Mesenchymal stem cell (in vitro differentiated cells and primary cell): ENCODE data around the gene PPDPF.

Source experiments
- DNase-seq: peaks from one replicate; pipeline ENCODE4 v3.0.0-alpha.2; 2013
- H2AFZ ChIP-seq: one replicate; pipeline ENCODE4 v1.6.1; 2013; ENCODE audit warnings: low read depth, mild to moderate bottlenecking, control low read depth, inconsistent platforms, low read length, moderate library complexity
- H2AK5ac ChIP-seq: 2 replicates; pipeline ENCODE4 v1.6.1; 2013; ENCODE audit warnings: low read length, moderate library complexity, mild to moderate bottlenecking, inconsistent platforms; ENCODE audit not compliant: severe bottlenecking
- H2BK120ac ChIP-seq: one replicate; pipeline ENCODE4 v1.6.1; 2013; ENCODE audit warnings: low read depth, mild to moderate bottlenecking, inconsistent platforms, low read length, moderate library complexity
- H2BK12ac ChIP-seq, 2 experiments: one replicate each; pipeline ENCODE4 v1.6.1; 2013; ENCODE audit warnings: inconsistent platforms in 2 of 2, low read length in 2 of 2, mild to moderate bottlenecking in 2 of 2, moderate library complexity in 2 of 2, control low read depth in 1 of 2
- H2BK15ac ChIP-seq: one replicate; pipeline ENCODE4 v1.6.1; 2013; ENCODE audit warnings: mild to moderate bottlenecking, low read depth, inconsistent platforms; ENCODE audit not compliant: poor library complexity, severe bottlenecking
- H2BK5ac ChIP-seq: 2 replicates; pipeline ENCODE4 v1.6.1; 2013; ENCODE audit warnings: low read depth, mild to moderate bottlenecking, low read length, control low read depth, inconsistent platforms; ENCODE audit not compliant: poor library complexity, severe bottlenecking
- H3K14ac ChIP-seq, 2 experiments: one replicate each; pipeline ENCODE4 v1.6.1; 2013; ENCODE audit warnings: inconsistent platforms in 2 of 2, low read length in 2 of 2, control low read depth in 1 of 2, mild to moderate bottlenecking in 1 of 2, moderate library complexity in 1 of 2
- H3K18ac ChIP-seq, 2 experiments: one replicate each; pipeline ENCODE4 v1.6.1; 2013; ENCODE audit warnings: inconsistent platforms in 2 of 2, low read length in 2 of 2, control low read depth in 1 of 2, low read depth in 1 of 2, mild to moderate bottlenecking in 1 of 2
- H3K23ac ChIP-seq, 2 experiments: one replicate each; pipeline ENCODE4 v1.6.1; 2013; ENCODE audit warnings: inconsistent platforms in 2 of 2, low read length in 2 of 2, mild to moderate bottlenecking in 2 of 2, moderate library complexity in 2 of 2, control low read depth in 1 of 2
- H3K27ac ChIP-seq: 2 replicates; pipeline ENCODE4 v1.5.1; 2013; ENCODE audit warnings: mild to moderate bottlenecking, moderate library complexity, low read length, control low read depth, inconsistent platforms; ENCODE audit not compliant: poor library complexity, severe bottlenecking
- H3K27me3 ChIP-seq, 2 experiments: 2 replicates each; pipeline versions ENCODE4 v1.6.1 to v1.7.0; 2013; ENCODE audit warnings: low read length in 2 of 2, mild to moderate bottlenecking in 2 of 2, moderate library complexity in 2 of 2, control low read depth in 1 of 2, inconsistent platforms in 1 of 2; ENCODE audit not compliant: control insufficient read depth in 1 of 2, insufficient read depth in 1 of 2
- H3K36me3 ChIP-seq, 2 experiments: 2 replicates each; pipeline versions ENCODE4 v1.6.1 to v1.7.0; 2013; ENCODE audit warnings: low read length in 2 of 2, control low read depth in 1 of 2, inconsistent platforms in 1 of 2, low read depth in 1 of 2, mild to moderate bottlenecking in 1 of 2; ENCODE audit not compliant: insufficient read depth in 2 of 2, control insufficient read depth in 1 of 2
- H3K4ac ChIP-seq, 2 experiments: one replicate each; pipeline ENCODE4 v1.6.1; 2013; ENCODE audit warnings: inconsistent platforms in 2 of 2, low read length in 2 of 2, mild to moderate bottlenecking in 2 of 2, moderate library complexity in 2 of 2, control low read depth in 1 of 2, low read depth in 1 of 2
- H3K4me1 ChIP-seq: 2 replicates; pipeline ENCODE4 v1.6.1; 2013; ENCODE audit warnings: low read depth, low read length, control low read depth; ENCODE audit not compliant: control insufficient read depth, insufficient read depth
- H3K4me2 ChIP-seq: 2 replicates; pipeline ENCODE4 v1.6.1; 2013; ENCODE audit warnings: low read length, mild to moderate bottlenecking, inconsistent platforms; ENCODE audit not compliant: poor library complexity, severe bottlenecking
- H3K4me3 ChIP-seq, 2 experiments: 2 replicates each; pipeline versions ENCODE4 v1.5.1 to v1.7.0; 2013; ENCODE audit warnings: low read length in 2 of 2, mild to moderate bottlenecking in 2 of 2, control low read depth in 1 of 2, low read depth in 1 of 2; ENCODE audit not compliant: insufficient read depth in 1 of 2
- H3K79me1 ChIP-seq: replicated peaks from 2 replicates; pipeline ENCODE4 v1.6.1; 2013; ENCODE audit warnings: mild to moderate bottlenecking, control low read depth, low read length, inconsistent platforms; ENCODE audit not compliant: poor library complexity, severe bottlenecking
- H3K9ac ChIP-seq: 2 replicates; pipeline ENCODE4 v1.7.0; 2013; ENCODE audit warnings: mild to moderate bottlenecking, low read length, moderate library complexity
- H3K9me3 ChIP-seq: 2 replicates; pipeline ENCODE4 v1.7.0; 2013; ENCODE audit warnings: mild to moderate bottlenecking, low read length; ENCODE audit not compliant: control insufficient read depth
- H4K8ac ChIP-seq: one replicate; pipeline ENCODE4 v1.6.1; 2013; ENCODE audit warnings: inconsistent platforms, mild to moderate bottlenecking, low read length, moderate library complexity
- H4K91ac ChIP-seq: one replicate; pipeline ENCODE4 v1.6.1; 2013; ENCODE audit warnings: mild to moderate bottlenecking, low read length, inconsistent platforms
- WGBS: methylation state at CpG from one replicate; pipeline ENCODE4 v1.1.7; 2013; ENCODE audit warnings: mixed read lengths; 5-methylcytosine and 5-hydroxymethylcytosine counted together

Gene PPDPF

GRCh38 chr20:63472862-63473390 is 47.6 kb upstream of the PPDPF start:
- H4K8ac ChIP-seq, result no peak overlapping the region
- no peak overlapping the region for H3K4me3 ChIP-seq
- no peaks in the 10 kb centered on the region for H3K79me1 ChIP-seq
- H2BK5ac ChIP-seq, result no peak overlapping the region
- H2BK15ac ChIP-seq, result no peak overlapping the region
- no peak overlapping the region for H3K4ac ChIP-seq
- H2BK120ac ChIP-seq, result no peak overlapping the region
- H3K14ac ChIP-seq, result no peak overlapping the region
- no peak overlapping the region for H2AFZ ChIP-seq
- DNase-seq, result no peak
- H3K27me3 ChIP-seq, result peaks cover 75 to 81% of the 10 kb centered on the region in 2 experiments
- no peaks in the 10 kb centered on the region for H3K9me3 ChIP-seq
- H3K27ac ChIP-seq, result no peak overlapping the region
- no peak overlapping the region for H2BK12ac ChIP-seq
- H4K91ac ChIP-seq, result no peak overlapping the region
- no peak overlapping the region for H3K9ac ChIP-seq
- H3K36me3 ChIP-seq, result no peaks in the 10 kb centered on the region
- H3K23ac ChIP-seq, result no peak overlapping the region
- no peak overlapping the region for H3K18ac ChIP-seq
- no peak overlapping the region for H2AK5ac ChIP-seq
- H3K4me2 ChIP-seq, result no peak overlapping the region
- peaks cover 10% of the 10 kb centered on the region for H3K4me1 ChIP-seq
- 78% methylated on average over 11 of the region's 13 CpGs for WGBS

DNA sequence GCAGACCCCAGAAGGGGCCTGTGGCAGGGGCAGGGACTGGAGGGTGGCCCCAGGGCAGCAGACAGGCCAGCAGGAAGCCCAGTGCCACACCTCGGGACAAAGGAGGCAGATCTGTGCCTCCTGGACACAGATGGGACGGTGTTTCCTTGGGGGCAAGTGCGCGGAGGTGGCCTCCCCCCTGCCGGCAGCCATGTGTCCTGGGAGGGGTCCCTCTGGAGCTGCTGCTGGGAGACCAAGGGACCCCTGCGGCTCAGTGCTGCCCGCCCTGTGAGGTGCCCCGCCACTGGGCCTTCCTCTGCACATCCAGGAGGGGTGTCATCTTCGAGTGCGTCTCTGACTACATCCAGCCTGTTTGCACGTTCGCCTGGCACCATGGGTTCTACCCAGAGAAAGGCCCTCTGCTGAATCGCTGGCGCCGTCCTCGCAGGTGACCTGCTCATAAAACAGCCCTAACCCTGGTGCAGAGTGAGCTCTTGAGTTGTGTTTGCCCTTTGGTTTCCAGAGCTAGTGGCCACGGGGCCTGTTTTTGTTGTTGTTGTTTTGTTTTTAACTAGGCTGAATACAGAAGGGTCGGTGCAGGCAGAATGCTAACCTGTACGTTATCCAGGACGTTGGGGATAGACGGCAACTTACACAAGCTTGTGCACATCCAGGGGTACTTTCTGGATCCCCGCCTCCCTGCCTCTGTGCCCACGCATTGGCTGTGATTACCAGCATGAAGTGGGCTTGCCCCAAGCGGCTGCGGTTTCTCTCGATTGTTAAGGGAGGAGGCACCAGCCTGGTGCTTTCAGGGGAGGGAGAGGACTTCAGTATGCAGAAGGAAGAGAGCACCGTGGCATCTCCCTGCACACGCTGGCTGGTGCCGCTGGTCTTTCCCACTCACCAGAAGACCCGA is 46.8 kb upstream of the PPDPF start:
- Histone ChIP-seq H3K14ac (no peak overlapping the region), H3K4me3 (no peak overlapping the region), H3K36me3 (no peaks in the 10 kb centered on the region), H3K23ac (no peak overlapping the region), H3K4me1 (peaks cover 10% of the 10 kb centered on the region), H2AK5ac (no peak overlapping the region), H2BK12ac (no peak overlapping the region), H2AFZ (no peak overlapping the region), H4K91ac (no peak overlapping the region), H2BK15ac (no peak overlapping the region), H3K18ac (no peak overlapping the region), H2BK120ac (no peak overlapping the region), H3K27ac (no peak overlapping the region), H3K9ac (no peak overlapping the region), H3K79me1 (no peaks in the 10 kb centered on the region), H3K9me3 (no peaks in the 10 kb centered on the region), H2BK5ac (no peak overlapping the region), H3K4ac (no peak overlapping the region), H3K27me3 (peaks cover 72 to 81% of the 10 kb centered on the region in 2 experiments), H4K8ac (no peak overlapping the region), H3K4me2 (no peak overlapping the region)
- no peak for DNase-seq
- 71% methylated on average over 30 of the region's 30 CpGs for WGBS

- no peak overlapping the region for H3K23ac ChIP-seq
- H4K91ac ChIP-seq, result no peak overlapping the region
- H3K79me1 ChIP-seq, result no peaks in the 10 kb centered on the region
- H2BK120ac ChIP-seq, result no peak overlapping the region
- no peak overlapping the region for H2BK12ac ChIP-seq
- no peak overlapping the region for H3K9ac ChIP-seq
- no peaks in the 10 kb centered on the region for H3K9me3 ChIP-seq
- H3K4me3 ChIP-seq, result no peak overlapping the region
- H3K27me3 ChIP-seq, result peaks cover 58 to 78% of the 10 kb centered on the region in 2 experiments
- peaks cover 10% of the 10 kb centered on the region for H3K4me1 ChIP-seq
- no peak overlapping the region for H2AFZ ChIP-seq
- H3K4ac ChIP-seq, result no peak overlapping the region
- no peaks in the 10 kb centered on the region for H3K36me3 ChIP-seq
- DNase-seq, result peak; percentile 32
- 10% methylated on average over 16 of the region's 16 CpGs for WGBS
- no peak overlapping the region for H3K14ac ChIP-seq
- H2AK5ac ChIP-seq, result no peak overlapping the region
- H2BK15ac ChIP-seq, result no peak overlapping the region
- H2BK5ac ChIP-seq, result no peak overlapping the region
- no peak overlapping the region for H4K8ac ChIP-seq
- H3K4me2 ChIP-seq, result no peak overlapping the region
- H3K27ac ChIP-seq, result no peak overlapping the region
- no peak overlapping the region for H3K18ac ChIP-seq
Observed at GRCh38 chr20:63475209-63475608, 45.4 kb upstream of the PPDPF start.

- H4K91ac ChIP-seq, result no peak overlapping the region
- H2BK5ac ChIP-seq, result no peak overlapping the region
- WGBS, result 66% methylated on average over 21 of the region's 21 CpGs
- no peak overlapping the region for H3K4me2 ChIP-seq
- peaks cover 56 to 78% of the 10 kb centered on the region in 2 experiments for H3K27me3 ChIP-seq
- no peak overlapping the region for H3K23ac ChIP-seq
- no peak overlapping the region for H3K4me3 ChIP-seq
- no peaks in the 10 kb centered on the region for H3K36me3 ChIP-seq
- H2BK120ac ChIP-seq, result no peak overlapping the region
- H3K14ac ChIP-seq, result no peak overlapping the region
- no peaks in the 10 kb centered on the region for H3K9me3 ChIP-seq
- H2BK12ac ChIP-seq, result no peak overlapping the region
- H3K4me1 ChIP-seq, result peaks cover 7% of the 10 kb centered on the region
- H3K4ac ChIP-seq, result no peak overlapping the region
- no peak overlapping the region for H2AFZ ChIP-seq
- no peak overlapping the region for H4K8ac ChIP-seq
- H3K18ac ChIP-seq, result no peak overlapping the region
- H3K27ac ChIP-seq, result no peak overlapping the region
- H3K79me1 ChIP-seq, result no peaks in the 10 kb centered on the region
- H2BK15ac ChIP-seq, result no peak overlapping the region
- DNase-seq, result no peak
- H2AK5ac ChIP-seq, result no peak overlapping the region
- H3K9ac ChIP-seq, result no peak overlapping the region
Observed at GRCh38 chr20:63477061-63477616, 43.4 kb upstream of the PPDPF start.
